H1 (cell line): ENCODE measurements around the gene SMYD5. TPM values are rescaled to one million over a fixed set of nuclear protein-coding genes. Genes with fewer than 3 reads are reported as not detected.

Experiments
- ASH2L ChIP-seq: fragments of 200-600, 300-600 bp; sonication (generic); IDR thresholded peaks from one replicate; pipeline ENCODE4 v1.7.1; 2017; ENCODE audit warnings: low read length
- CHD1 ChIP-seq: IDR thresholded peaks from 2 replicates; pipeline ENCODE4 v1.6.1; 2012; ENCODE audit warnings: low read depth, low read length, improper control_type of control experiment
- CTBP2 ChIP-seq: IDR thresholded peaks from 2 replicates; pipeline ENCODE4 v1.7.0; 2011; ENCODE audit warnings: borderline replicate concordance, mild to moderate bottlenecking, moderate library complexity, mixed read lengths, low read length; ENCODE audit not compliant: insufficient read depth, insufficient read length
- FOSL1 ChIP-seq: IDR thresholded peaks from 2 replicates; pipeline ENCODE4 v1.6.1; 2011; ENCODE audit warnings: mild to moderate bottlenecking, low read depth, low read length, moderate library complexity; ENCODE audit not compliant: insufficient read depth
- POLR2AphosphoS5 ChIP-seq: IDR thresholded peaks from 2 replicates; pipeline ENCODE4 v1.6.1; 2011; ENCODE audit warnings: low read depth, low read length
- RBBP5 ChIP-seq: IDR thresholded peaks from 2 replicates; pipeline ENCODE4 v1.7.1; 2012; ENCODE audit warnings: low read depth, mild to moderate bottlenecking, inconsistent platforms, low read length, moderate library complexity, borderline replicate concordance
- RFX5 ChIP-seq: IDR thresholded peaks from 2 replicates; pipeline ENCODE4 v1.6.1; 2011; ENCODE audit warnings: low read depth, low read length, improper control_type of control experiment, borderline replicate concordance
- TAF7 ChIP-seq: optimal IDR thresholded peaks from 2 replicates; pipeline ENCODE3; 2011; ENCODE audit warnings: low read depth, mild to moderate bottlenecking, inconsistent platforms, low read length, moderate library complexity, borderline replicate concordance
- TEAD4 ChIP-seq: IDR thresholded peaks from 2 replicates; pipeline ENCODE4 v1.6.1; 2012; ENCODE audit warnings: low read depth, low read length, inconsistent platforms, mixed read lengths
- polyA plus RNA-seq, 7 experiments: library from polyadenylated mRNA; depleted of rRNA in 3 of 7; stranded (reverse) in 5 of 7; unstranded in 2 of 7; fragments of >200 nt in 5 of 7; fragments of 200-250 nt in 2 of 7; gene quantifications; 1 replicate in 5 of 7; 2 replicates in 1 of 7; 4 replicates in 1 of 7; pipeline versions ENCODE4 v1.2.1 to v1.2.3, GENCODE V29; 2011 to 2013; ENCODE audit warnings: missing spikeins in 2 of 7, mixed read lengths in 2 of 7
- total RNA-seq: library from RNA; stranded (reverse); fragmentation: NEBNext Ultra II Directional; extraction: Animal tissue kit (Norgen Biotek cat#: 25700); gene quantifications from 2 replicates; pipeline ENCODE4 v1.2.1, GENCODE V29; 2021
- TF ChIP-seq, protein P1 (sequence below): fragments of 300-600 bp; sonication (generic); IDR thresholded peaks from 2 replicates; pipeline ENCODE4 v1.7.1; 2012; ENCODE audit warnings: low read length, moderate library complexity, mild to moderate bottlenecking, inconsistent platforms; ENCODE audit not compliant: insufficient replicate concordance

The SMYD5 gene
- total and polyA plus RNA-seq, 2 of the 8 experiments (the other 6 are each of a cell fraction or from before 2014, with no cell fraction given) = 35.2 to 56.7 TPM

DNA sequence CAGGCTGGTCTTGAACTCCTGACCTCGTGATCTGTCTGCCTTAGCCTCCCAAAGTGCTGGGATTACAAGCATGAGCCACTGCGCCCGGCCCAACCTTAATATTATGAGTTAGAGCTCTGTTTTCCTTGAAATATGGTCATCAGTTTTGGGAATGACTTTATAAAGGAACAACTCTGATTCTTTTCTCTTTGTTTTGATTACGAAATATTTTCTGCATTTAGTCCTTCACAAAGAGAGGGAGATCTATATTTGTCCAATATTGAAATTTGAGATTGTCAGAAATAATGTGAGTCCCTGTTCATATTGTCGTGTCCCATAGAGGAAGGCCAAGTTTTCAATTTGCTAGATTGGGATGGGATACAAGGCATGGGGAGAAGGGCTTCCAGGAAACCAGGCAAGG lies 3.1 kb downstream of the SMYD5 start (continued):
- TF ChIP-seq, protein P1, sequence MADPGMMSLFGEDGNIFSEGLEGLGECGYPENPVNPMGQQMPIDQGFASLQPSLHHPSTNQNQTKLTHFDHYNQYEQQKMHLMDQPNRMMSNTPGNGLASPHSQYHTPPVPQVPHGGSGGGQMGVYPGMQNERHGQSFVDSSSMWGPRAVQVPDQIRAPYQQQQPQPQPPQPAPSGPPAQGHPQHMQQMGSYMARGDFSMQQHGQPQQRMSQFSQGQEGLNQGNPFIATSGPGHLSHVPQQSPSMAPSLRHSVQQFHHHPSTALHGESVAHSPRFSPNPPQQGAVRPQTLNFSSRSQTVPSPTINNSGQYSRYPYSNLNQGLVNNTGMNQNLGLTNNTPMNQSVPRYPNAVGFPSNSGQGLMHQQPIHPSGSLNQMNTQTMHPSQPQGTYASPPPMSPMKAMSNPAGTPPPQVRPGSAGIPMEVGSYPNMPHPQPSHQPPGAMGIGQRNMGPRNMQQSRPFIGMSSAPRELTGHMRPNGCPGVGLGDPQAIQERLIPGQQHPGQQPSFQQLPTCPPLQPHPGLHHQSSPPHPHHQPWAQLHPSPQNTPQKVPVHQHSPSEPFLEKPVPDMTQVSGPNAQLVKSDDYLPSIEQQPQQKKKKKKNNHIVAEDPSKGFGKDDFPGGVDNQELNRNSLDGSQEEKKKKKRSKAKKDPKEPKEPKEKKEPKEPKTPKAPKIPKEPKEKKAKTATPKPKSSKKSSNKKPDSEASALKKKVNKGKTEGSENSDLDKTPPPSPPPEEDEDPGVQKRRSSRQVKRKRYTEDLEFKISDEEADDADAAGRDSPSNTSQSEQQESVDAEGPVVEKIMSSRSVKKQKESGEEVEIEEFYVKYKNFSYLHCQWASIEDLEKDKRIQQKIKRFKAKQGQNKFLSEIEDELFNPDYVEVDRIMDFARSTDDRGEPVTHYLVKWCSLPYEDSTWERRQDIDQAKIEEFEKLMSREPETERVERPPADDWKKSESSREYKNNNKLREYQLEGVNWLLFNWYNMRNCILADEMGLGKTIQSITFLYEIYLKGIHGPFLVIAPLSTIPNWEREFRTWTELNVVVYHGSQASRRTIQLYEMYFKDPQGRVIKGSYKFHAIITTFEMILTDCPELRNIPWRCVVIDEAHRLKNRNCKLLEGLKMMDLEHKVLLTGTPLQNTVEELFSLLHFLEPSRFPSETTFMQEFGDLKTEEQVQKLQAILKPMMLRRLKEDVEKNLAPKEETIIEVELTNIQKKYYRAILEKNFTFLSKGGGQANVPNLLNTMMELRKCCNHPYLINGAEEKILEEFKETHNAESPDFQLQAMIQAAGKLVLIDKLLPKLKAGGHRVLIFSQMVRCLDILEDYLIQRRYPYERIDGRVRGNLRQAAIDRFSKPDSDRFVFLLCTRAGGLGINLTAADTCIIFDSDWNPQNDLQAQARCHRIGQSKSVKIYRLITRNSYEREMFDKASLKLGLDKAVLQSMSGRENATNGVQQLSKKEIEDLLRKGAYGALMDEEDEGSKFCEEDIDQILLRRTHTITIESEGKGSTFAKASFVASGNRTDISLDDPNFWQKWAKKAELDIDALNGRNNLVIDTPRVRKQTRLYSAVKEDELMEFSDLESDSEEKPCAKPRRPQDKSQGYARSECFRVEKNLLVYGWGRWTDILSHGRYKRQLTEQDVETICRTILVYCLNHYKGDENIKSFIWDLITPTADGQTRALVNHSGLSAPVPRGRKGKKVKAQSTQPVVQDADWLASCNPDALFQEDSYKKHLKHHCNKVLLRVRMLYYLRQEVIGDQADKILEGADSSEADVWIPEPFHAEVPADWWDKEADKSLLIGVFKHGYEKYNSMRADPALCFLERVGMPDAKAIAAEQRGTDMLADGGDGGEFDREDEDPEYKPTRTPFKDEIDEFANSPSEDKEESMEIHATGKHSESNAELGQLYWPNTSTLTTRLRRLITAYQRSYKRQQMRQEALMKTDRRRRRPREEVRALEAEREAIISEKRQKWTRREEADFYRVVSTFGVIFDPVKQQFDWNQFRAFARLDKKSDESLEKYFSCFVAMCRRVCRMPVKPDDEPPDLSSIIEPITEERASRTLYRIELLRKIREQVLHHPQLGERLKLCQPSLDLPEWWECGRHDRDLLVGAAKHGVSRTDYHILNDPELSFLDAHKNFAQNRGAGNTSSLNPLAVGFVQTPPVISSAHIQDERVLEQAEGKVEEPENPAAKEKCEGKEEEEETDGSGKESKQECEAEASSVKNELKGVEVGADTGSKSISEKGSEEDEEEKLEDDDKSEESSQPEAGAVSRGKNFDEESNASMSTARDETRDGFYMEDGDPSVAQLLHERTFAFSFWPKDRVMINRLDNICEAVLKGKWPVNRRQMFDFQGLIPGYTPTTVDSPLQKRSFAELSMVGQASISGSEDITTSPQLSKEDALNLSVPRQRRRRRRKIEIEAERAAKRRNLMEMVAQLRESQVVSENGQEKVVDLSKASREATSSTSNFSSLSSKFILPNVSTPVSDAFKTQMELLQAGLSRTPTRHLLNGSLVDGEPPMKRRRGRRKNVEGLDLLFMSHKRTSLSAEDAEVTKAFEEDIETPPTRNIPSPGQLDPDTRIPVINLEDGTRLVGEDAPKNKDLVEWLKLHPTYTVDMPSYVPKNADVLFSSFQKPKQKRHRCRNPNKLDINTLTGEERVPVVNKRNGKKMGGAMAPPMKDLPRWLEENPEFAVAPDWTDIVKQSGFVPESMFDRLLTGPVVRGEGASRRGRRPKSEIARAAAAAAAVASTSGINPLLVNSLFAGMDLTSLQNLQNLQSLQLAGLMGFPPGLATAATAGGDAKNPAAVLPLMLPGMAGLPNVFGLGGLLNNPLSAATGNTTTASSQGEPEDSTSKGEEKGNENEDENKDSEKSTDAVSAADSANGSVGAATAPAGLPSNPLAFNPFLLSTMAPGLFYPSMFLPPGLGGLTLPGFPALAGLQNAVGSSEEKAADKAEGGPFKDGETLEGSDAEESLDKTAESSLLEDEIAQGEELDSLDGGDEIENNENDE = no peak
- TF ChIP-seq POLR2AphosphoS5 (no peak), CHD1 (no peak), ASH2L (no peak), TAF7 (no peak), CTBP2 (no peak), TEAD4 (no peak), RFX5 (no peak), FOSL1 (no peak), RBBP5 (no peak)
